ENCODE results near the gene ATP5F1C.

DNA sequence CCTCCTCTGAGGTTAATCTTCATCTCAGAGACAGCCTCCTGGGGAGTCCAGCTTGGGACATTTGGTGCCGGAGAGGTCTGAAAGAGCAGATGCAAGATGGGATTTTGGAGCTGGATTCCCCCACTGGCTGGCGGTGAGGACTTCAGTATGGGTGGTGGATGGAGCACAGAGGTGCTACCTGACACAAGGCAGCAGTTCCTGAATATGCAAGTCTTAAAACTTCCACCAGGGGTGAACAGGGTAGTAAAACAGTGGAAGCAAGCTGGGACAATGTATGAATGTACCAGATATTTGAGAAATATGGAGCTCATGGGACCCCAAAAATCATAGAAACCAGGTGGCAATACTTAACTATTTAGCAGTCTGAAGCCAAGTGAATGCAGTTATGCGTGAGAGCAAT is 25.5 kb downstream of the ATP5F1C start:
- no peak for TF ChIP-seq CREB1 (CRISPR knock-in tag; IDR thresholded peaks at IDR 0.05; ENCODE audit: low read depth)
- TF ChIP-seq, protein P1, sequence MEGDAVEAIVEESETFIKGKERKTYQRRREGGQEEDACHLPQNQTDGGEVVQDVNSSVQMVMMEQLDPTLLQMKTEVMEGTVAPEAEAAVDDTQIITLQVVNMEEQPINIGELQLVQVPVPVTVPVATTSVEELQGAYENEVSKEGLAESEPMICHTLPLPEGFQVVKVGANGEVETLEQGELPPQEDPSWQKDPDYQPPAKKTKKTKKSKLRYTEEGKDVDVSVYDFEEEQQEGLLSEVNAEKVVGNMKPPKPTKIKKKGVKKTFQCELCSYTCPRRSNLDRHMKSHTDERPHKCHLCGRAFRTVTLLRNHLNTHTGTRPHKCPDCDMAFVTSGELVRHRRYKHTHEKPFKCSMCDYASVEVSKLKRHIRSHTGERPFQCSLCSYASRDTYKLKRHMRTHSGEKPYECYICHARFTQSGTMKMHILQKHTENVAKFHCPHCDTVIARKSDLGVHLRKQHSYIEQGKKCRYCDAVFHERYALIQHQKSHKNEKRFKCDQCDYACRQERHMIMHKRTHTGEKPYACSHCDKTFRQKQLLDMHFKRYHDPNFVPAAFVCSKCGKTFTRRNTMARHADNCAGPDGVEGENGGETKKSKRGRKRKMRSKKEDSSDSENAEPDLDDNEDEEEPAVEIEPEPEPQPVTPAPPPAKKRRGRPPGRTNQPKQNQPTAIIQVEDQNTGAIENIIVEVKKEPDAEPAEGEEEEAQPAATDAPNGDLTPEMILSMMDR (conservative IDR thresholded peaks at IDR 0.05; ENCODE audit: low read depth in 2 of 2), result peak in 1 of 2 experiments; percentile 17; a peak in 1 of 4 replicates
- TF ChIP-seq POLR2AphosphoS5 (IDR thresholded peaks at IDR 0.05; ENCODE audit: low read depth), result no peak
- TF ChIP-seq EZH2 (IDR thresholded peaks at IDR 0.05; ENCODE audit: low read depth, unreplicated experiment), result no peak

Data from GM23338 (cell line).